Kidney glomerular epithelial cell (primary cell): ENCODE measurements around the gene SLC34A2.
A peak's percentile ranks its signal among the peaks of the same experiment; 100 is the strongest.
"Not testable (repeated sequence)": the region's sequence is repeated elsewhere in the genome, so short reads cannot be mapped to it uniquely, and the experiment has no call there.

Source experiments
- DNase-seq: peaks from one replicate; lab custom pipeline; 2025; lab: John Stamatoyannopoulos, UW

The SLC34A2 gene

DNA sequence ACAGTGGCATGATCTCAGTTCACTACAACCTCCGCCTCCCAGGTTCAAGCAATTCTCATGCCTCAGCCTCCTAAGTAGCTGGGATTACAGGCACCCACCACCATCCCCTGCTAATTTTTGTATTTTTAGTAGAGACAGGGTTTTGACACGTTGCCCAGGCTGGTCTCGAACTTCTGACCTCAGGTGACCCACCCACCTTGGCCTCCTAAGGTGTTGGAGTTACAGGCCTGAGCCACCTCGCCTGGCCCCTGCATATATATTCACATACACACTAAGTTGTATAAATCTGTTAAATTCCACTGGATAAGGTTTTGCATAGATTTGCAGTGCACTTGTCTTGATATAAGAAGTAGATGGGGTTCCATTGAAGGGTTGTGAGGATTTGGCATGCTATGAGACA, 5.8 kb downstream of the SLC34A2 start:
- not testable (repeated sequence) for DNase-seq

DNA sequence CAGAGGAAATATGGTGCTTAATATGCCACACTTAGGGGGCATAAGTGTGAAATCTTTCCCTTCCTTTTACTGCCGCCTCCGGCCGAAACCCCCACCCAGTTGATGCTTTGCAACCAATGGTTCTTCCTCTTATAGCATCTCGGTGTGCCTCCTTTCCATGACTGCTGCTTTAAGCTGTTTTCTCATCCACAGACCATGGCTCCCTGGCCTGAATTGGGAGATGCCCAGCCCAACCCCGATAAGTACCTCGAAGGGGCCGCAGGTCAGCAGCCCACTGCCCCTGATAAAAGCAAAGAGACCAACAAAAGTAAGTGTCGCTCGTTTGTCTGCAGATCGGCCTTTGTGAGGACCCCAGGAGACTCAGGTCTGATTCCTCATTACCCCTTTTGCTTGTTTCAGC, 6.7 kb downstream of the SLC34A2 start:
- DNase-seq = no peak

DNA sequence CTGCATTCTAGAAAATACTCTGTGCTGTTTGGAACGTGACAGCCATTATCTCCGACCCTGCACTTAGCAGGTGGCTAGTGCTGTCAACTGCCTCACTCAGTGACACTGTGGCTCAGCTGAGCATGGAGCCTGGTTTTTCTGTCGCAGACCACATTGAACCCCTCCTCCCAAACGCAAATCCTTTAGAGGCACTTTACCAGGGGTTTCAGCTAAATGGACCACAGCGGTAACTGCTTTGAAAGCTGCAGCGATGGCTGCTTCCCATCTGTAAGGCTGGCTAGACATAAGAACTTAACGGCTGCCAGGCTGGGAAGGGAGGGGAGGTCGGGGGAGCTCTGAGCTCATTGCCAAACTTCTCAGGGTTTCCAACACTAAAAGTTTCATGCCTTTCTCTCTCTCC, 8.1 kb downstream of the SLC34A2 start:
- DNase-seq = no peak

DNA sequence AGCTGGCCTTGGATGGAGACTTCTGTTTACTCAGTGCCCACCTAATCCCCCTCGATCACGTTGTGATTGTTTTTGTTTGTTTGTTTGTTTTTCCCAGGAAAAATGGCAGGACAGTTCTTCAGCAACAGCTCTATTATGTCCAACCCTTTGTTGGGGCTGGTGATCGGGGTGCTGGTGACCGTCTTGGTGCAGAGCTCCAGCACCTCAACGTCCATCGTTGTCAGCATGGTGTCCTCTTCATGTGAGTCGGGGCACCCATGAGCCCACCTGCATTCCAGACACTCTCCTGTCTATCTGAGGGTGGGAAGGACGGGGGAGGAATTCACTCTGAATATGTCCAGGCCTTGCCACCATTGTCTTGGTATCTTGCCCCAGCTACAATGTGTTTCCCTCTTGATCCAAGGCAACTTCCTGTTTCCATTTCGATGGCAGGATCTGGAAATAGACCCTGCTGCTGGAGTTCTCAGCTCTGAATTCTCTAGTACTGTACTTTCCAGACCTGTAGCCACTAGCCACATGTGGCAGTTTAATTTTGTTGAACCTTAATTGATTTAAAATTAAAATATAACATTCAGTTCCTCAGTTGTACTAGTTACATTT, 10.5 kb downstream of the SLC34A2 start:
- DNase-seq = no peak

DNA sequence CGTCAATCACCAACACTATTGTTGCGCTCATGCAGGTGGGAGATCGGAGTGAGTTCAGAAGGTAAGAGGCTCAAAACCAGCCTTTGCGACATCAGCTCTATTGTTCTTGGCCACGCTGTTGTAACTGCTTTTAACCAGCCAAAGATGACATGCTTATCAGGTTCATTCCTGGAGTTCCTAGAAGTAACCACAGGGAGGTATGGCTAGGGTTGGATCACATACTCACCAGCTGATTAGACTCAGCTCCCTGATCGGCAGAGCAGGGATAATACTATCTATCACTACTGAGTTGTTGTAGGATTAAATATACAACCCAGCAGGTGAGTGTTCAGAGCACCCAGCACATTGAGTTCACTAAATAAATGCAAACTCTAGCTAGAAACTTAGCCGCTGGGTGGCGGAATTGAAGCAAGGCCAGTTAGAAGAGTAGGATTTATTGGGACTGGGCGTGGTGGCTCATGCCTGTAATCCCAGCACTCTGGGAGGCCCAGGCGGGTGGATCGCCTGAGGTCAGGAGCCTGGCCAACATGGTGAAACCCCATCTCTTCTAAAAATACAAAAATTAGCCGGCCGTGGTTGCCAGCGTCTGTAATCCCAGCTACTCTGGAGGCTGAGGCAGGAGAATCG, 12.4 kb downstream of the SLC34A2 start:
- peak; percentile 69 for DNase-seq

DNA sequence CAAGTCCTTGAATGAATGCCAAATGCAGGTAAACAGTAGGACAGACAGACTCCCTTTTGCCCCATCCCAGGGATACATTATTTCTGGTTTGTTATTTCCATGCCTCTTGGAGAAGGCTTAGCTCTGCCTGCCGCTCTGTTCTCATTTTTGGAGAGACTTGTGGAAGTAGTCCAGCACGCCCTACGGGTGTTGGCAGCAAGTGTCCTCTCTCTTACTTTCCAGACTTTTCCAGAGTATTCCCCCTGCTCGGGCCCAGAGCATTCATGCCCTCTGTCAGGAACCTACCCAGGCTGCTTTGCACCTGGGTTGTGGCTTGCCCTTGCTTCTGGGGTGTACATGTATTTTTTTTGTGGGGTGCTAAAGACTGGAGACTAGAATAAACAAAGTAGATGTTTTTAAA, 15.3 kb downstream of the SLC34A2 start:
- no peak for DNase-seq

DNA sequence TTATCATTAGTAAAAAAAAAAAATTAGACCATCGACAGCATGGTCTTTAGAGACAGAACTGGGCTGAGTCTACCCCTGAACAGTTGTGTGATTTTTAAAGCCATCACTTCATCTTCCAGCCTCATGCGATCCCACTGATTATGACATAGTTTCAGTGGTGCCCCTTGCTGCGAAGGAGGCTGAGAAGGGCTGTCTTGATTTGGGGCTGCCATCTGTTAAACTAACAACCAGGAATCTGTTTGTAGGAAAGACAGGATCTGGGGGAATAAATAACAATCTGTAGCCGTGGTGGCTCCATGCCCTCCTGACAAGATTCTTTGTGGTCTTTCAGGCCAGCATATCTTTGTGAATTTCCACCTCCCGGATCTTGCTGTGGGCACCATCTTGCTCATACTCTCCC, 17.1 kb downstream of the SLC34A2 start:
- DNase-seq = no peak

DNA sequence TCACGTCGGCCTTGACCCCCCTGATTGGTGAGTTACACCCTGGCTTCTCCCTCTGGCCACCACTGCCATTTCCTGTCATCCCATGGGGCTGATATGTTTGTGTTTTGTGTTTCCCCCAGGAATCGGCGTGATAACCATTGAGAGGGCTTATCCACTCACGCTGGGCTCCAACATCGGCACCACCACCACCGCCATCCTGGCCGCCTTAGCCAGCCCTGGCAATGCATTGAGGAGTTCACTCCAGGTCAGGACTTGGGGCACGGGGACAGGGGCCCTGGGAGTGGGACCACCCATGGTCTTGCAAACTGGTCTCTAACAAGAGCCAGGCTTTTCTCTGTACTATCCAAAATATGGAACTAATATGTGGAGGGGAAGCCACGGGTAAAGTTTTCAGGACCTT, 18.7 kb downstream of the SLC34A2 start:
- DNase-seq = no peak

DNA sequence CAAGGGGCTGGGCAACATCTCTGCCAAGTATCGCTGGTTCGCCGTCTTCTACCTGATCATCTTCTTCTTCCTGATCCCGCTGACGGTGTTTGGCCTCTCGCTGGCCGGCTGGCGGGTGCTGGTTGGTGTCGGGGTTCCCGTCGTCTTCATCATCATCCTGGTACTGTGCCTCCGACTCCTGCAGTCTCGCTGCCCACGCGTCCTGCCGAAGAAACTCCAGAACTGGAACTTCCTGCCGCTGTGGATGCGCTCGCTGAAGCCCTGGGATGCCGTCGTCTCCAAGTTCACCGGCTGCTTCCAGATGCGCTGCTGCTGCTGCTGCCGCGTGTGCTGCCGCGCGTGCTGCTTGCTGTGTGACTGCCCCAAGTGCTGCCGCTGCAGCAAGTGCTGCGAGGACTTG, 20.6 kb downstream of the SLC34A2 start:
- no peak for DNase-seq

DNA sequence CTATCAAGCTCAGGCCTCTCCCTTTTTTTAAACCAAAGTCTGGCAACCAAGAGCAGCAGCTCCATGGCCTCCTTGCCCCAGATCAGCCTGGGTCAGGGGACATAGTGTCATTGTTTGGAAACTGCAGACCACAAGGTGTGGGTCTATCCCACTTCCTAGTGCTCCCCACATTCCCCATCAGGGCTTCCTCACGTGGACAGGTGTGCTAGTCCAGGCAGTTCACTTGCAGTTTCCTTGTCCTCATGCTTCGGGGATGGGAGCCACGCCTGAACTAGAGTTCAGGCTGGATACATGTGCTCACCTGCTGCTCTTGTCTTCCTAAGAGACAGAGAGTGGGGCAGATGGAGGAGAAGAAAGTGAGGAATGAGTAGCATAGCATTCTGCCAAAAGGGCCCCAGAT, 21.5 kb downstream of the SLC34A2 start:
- DNase-seq = no peak

DNA sequence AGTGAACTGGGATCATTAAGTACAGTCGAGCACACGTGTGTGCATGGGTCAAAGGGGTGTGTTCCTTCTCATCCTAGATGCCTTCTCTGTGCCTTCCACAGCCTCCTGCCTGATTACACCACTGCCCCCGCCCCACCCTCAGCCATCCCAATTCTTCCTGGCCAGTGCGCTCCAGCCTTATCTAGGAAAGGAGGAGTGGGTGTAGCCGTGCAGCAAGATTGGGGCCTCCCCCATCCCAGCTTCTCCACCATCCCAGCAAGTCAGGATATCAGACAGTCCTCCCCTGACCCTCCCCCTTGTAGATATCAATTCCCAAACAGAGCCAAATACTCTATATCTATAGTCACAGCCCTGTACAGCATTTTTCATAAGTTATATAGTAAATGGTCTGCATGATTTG, 22.3 kb downstream of the SLC34A2 start:
- DNase-seq = no peak

DNA sequence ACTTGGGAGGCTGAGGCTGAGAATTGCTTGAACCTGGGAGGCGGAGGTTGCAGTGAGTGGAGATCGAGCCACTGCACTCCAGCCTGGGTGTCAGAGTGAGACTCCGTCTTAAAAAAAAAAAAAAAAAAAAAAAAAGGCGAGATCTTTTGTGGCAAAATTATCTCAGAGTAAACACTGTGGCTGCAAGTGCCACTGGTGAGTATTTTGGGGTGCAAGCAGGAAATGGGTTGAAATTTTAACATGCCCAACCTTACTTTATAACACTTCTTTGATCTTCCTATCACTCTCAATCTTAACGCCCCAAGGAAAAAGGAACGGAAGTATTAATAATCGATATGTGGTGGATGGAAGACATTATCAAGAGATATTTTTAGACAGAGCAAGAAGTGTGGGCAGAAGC, 32.1 kb downstream of the SLC34A2 start:
- no peak for DNase-seq

DNA sequence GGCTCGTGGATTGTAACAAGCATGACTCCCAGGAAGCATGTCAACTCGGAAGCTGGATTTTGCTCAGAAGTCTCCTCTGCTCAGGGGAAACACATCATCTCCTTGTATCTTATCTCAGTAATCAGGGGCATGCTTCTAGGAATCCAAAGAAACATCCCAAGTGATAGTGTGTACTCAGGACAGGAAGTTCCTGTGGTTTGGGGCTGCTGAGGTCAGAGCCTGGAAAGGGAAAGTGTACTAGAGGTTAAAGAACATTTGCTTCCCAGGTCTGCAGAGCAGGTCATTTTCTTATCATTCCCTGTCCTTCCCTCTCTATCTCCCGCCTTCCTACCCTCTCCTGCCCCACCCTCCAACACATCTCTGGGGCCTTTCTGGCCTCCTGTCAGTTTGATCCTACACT, 38.8 kb downstream of the SLC34A2 start:
- no peak for DNase-seq

DNA sequence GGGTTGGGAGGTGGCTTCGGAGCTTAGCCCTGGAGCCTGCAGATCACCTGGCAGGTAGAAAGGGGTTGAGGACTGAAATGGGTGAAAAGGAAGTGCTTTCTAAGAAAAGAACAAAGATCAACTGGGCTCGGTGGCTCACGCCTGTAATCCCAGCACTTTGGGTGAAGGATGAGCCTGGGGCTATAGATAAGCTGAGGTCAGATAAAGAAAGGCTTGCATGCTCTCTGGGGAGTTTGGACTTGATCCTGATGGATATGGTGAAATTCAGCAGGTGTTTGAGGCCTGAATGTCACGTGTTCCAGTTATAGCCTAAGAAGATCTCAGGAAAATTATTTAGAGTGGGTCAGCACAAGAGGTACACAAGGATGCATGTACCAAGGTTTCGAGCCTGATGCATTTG, 40.8 kb downstream of the SLC34A2 start:
- DNase-seq = no peak

DNA sequence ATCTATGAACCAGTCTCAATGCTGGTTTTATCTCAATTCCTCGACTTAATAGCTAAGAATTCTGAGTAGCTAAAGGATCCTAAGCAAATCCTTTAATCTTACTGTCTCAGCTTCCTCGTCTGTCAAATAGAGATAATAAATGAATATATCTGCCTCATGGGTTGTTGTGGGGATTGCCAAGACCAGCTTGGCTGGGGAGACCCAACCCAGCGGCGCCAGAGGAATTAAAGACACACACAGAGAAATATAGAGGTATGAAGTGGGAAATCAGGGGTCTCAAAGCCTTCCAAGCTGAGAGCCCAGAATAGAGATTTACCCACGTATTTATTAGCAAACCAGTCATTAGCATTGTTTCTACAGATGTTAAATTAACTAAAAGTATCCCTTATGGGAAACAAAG, 41.9 kb downstream of the SLC34A2 start:
- no peak for DNase-seq

DNA sequence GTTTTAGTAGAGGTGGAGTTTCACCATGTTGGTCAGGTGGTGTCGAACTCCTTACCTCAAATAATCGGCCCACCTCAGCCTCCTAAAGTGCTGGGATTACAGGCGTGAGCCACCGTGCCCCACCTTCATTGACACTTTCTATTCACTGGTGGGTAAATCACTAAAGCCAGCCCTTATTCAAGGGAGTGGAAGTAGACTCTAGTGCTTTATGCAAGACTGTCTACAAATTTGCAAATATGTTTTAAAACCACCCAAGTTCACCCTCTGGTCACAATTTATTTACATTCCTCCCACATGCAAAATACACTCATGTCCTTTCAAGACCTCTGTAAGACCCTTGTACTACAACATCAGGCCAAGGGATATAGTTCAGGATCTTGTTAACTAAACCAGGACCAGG, 45.0 kb downstream of the SLC34A2 start:
- no peak for DNase-seq

DNA sequence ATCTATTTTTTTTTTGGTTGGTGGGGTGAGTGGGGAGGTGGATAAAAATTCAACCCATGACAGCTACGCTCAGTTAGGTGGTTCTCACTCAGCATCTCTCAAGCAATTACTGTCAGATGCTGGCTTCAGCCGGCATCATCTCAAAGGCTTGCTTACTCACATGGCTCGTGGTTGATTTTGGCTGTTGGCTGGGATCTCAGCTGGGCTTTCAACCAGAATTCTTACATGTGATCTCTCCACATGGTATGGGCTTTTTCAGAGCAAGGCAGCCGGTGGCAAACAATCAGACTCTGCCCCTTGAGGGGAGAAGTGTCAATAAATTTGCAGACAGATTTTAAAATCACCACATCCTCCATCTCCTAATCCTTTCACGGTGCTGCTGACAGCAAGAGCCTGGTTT, 47.2 kb downstream of the SLC34A2 start:
- DNase-seq = peak; percentile 40

DNA sequence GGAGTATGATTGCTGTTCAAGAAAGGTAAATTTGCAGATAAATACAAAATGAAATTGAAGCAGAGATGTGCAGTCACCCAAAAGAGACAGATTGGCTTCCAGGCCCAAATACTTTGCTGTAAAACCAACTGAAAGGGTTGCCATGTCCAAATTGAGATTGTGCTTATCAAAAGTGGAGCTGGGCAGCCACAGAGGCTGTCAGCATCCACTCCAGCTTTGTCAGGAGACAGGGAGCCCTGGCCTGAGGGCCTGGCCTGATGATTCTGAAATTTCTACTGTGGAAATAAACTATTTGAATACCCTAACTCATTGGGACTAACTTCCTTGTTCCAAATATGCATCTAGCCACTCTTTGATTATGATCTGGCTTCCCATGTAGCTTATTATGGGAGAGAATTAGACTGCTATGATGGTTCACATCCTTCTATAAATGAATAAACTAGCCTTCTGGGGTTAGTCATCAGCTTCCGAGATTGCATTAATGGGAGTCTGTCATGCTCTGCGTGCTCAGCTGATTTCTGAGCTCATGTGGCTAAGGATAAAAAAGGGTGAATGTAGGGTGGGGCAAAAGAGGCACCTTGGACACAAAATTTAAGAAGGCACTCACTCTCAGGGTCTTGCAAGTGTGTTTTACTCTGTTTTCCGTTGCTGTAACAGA, 48.2 kb downstream of the SLC34A2 start:
- peak; percentile 65 for DNase-seq

DNA sequence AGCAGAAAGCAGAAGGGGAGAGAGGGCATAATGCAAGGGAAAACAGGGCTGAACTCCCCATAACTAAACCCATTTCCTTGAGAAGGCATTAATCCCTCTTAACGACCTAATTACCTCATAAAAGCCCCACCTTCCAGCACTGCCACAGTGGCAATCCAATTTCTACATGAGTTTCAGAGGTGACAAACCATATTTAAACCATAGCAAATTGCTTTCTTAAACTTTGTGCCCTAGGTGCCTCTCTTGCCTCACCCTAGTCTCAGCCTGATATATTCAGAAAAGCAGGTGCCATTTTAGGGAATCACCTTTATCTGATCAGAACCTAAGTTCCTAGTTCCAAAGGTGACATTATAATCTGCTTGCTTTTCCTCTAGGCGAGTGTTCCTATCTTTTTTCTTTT, 48.9 kb downstream of the SLC34A2 start:
- no peak for DNase-seq

DNA sequence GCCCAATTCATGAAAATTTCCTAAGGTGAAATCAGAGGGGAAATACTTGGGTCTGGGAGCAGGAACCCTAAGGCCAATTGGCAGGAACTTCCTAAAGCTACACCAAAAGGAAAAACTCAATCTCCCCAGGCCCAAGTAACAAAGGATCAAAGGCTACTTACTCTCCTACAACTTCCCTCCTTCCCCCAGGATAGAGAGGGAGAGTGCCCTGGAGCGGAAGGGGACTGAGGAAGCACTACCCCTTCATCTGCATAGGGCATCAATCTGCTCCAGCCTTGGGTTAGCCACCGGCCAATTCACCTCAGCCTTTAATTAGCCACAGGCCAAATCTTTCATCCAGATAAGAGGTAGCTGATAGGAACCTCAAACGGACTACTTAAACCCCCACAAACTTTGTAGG, 55.0 kb downstream of the SLC34A2 start:
- DNase-seq = no peak

DNA sequence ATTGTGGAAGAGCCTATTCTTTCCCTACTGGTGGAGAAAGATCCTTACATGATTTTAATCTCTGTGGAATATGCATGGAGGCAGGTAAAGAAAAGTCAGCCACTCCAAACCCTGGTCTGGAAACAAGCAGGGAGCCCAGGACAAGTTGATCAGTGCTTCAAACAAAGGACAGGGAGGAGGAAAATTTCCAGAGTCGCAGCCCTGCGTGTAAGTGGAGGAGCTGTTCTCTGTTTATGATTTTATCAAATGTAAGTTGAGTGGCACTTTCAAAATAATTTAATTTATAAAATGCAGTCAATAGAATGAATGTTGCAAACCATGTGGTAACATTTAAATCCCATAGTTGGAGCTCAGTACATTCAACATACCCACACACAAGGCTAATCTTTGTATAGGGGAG, 57.0 kb downstream of the SLC34A2 start:
- DNase-seq = no peak

DNA sequence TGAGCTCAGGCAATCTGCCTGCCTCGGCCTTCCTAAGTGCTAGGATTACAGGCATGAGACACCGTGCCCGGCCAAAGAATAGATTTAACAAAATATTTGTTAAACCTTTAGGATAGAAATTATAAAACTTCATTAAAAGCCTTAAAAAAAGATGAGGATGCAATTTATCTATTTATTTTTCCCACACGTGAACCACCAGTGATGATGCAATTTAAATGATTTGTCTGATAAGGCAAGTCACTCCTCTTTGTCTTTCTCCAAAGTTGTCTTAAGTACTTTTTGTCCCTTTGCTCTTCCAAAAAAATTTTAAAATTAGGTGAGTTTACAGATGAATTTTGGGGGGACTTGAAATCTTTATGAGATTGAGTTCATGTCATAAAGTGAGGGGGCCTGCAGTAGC, 58.2 kb downstream of the SLC34A2 start:
- DNase-seq = no peak

DNA sequence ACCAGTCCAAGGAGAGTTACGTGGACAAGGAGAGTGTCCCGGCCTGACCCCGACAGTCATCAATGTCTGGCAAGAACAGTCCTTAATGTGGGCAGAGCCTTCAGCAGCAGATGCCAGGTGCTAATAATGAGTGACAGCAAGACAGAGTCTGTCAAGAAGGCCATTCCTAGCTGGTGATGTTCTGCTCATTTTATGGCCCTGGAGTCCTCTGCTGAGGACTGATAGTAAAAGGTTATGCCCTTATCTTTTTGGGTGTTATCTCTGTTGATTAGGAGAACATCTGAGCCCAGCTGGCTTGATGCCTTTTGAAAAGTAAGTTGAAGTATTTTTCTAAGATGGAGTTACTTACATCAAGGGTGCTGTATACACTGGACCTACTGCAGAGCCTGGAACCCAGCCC, 67.3 kb downstream of the SLC34A2 start:
- no peak for DNase-seq

DNA sequence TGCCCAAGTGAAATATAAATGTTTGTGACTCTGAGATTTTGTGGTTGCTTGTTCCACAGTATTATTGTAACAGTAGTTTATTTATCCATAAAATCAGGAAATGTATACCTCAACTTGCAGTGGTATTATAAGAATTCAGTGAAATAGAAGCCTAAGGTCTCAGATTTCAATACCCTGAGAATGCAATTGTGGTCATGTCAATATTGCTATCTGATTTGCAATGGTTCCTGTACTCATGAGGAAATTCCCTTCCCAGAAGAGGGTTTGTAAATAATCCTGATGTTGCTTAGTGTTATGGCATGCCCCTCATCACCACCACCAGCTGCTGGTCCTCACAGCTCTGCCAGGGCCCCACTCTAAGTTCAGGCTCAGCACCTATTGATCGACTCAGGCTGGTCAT, 67.8 kb downstream of the SLC34A2 start:
- no peak for DNase-seq
